ENCODE measurements around the gene HOXA11. TPM values are rescaled to one million over a fixed set of nuclear protein-coding genes. Genes with fewer than 3 reads are reported as not detected.

Gene HOXA11
- total and polyA plus RNA-seq, 10 of the 15 experiments (the other 5 are each of a cell fraction or from before 2014, with no cell fraction given) = not detected

DNA sequence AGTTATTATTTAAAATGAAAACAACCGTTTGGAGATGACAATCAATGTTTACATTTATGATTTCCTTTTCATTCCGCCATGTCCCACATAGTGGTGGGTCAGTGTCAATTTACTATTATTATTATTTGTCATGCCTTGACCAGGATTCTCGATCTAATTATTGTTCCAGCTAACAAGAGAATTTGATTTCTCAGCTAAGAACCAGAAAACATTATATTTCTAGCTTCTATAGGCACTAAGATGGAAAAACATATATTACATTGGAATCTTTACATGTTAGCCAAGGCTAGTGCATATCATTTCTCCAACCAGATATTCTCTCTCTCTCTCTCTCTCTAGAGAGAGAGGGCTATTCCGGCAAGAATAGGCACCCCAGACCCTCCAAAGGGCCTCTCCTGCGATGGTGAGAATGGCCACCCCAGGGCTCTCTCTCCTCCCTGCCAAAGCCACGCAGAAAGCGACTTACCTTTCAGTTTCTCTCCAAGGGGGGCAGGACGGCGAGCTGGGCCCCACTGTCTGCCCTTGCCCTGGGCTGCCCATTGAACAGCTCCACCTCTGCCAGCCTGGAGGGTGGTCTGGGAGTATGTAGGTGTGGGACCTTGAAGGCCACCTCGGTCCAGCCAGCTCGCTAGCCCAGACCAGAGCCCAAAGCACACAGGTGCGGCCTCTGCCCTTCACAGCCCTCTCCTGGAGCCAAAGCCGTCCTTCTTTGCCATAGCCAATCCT is 35.0 kb downstream of the HOXA11 start (continued):
- TF ChIP-seq NKRF (conservative IDR thresholded peaks at IDR 0.05) = no peak
- TF ChIP-seq ZNF384 (IDR thresholded peaks at IDR 0.05; ENCODE audit: borderline replicate concordance, low read depth, low read length) = no peak
- no peak for TF ChIP-seq SUZ12 (IDR thresholded peaks at IDR 0.05; ENCODE audit: unreplicated experiment)
- no peak for TF ChIP-seq RFX5 (IDR thresholded peaks at IDR 0.05; ENCODE audit: low read depth, low read length)
- no peak for TF ChIP-seq EED (IDR thresholded peaks at IDR 0.05; ENCODE audit: low read depth)
- TF ChIP-seq GATAD2B (conservative IDR thresholded peaks at IDR 0.05; ENCODE audit: low read depth) = no peak
- TF ChIP-seq SIX5 (IDR thresholded peaks at IDR 0.05; ENCODE audit: low read depth, low read length, severe bottlenecking) = no peak
- TF ChIP-seq POU2F2 (IDR thresholded peaks at IDR 0.05; ENCODE audit: borderline replicate concordance, low read depth, low read length) = no peak
- no peak for TF ChIP-seq HDAC2 (IDR thresholded peaks at IDR 0.05)
- no peak for TF ChIP-seq EZH2 (IDR thresholded peaks at IDR 0.05; ENCODE audit: borderline replicate concordance, control insufficient read depth, low read depth, low read length)
- TF ChIP-seq ZNF622 (IDR thresholded peaks at IDR 0.05) = no peak
